Fibroblast of villous mesenchyme (primary cell): Measurements from ENCODE around the gene EEF1AKMT1. TPM values are rescaled to one million over a fixed set of nuclear protein-coding genes. Genes with fewer than 3 reads are reported as not detected.
"Not testable (repeated sequence)": the region's sequence is repeated elsewhere in the genome, so short reads cannot be mapped to it uniquely, and the experiment has no call there.

ENCODE experiments used
- DNase-seq: peaks from one replicate; pipeline ENCODE4 v3.0.0-alpha.2; 2010; ENCODE audit warnings: low read depth
- H3K4me3 ChIP-seq: 2 replicates; pipeline ENCODE4 v1.5.1; 2011; ENCODE audit warnings: low read depth, mild to moderate bottlenecking, low read length
- total RNA-seq: library from RNA; depleted of rRNA; stranded (reverse); fragments of >200 nt; gene quantifications from 2 replicates; pipeline ENCODE4 v1.2.3, GENCODE V29; 2012
- TF ChIP-seq, protein P1 (sequence below): IDR thresholded peaks from 2 replicates; pipeline ENCODE4 v1.5.1; 2012; ENCODE audit warnings: low read depth, mild to moderate bottlenecking, low read length; ENCODE audit not compliant: insufficient read depth

The EEF1AKMT1 gene
- total RNA-seq, 1 donor: 16.4 TPM

DNA sequence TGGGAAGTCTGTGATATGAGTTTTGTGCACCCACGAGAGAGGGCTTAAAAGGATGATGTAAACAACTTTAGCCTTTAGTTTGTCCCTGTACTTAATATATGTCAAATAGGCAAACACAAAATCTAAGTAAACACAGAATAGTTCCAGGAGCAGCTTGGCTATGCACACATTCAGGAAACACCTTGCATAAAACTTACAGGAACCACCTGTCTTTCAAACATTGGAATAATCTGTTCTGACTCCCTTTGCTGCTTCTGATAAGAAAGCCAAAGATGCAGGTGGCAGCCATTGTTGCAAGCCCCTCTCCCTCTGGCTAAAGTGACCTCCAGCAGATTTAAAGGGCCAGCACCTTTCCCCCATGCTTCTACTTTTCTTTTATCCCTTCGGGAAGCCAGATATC lies 4.7 kb downstream of the EEF1AKMT1 start:
- H3K4me3 ChIP-seq: no peak overlapping the region
- DNase-seq: no peak
- TF ChIP-seq, protein P1, sequence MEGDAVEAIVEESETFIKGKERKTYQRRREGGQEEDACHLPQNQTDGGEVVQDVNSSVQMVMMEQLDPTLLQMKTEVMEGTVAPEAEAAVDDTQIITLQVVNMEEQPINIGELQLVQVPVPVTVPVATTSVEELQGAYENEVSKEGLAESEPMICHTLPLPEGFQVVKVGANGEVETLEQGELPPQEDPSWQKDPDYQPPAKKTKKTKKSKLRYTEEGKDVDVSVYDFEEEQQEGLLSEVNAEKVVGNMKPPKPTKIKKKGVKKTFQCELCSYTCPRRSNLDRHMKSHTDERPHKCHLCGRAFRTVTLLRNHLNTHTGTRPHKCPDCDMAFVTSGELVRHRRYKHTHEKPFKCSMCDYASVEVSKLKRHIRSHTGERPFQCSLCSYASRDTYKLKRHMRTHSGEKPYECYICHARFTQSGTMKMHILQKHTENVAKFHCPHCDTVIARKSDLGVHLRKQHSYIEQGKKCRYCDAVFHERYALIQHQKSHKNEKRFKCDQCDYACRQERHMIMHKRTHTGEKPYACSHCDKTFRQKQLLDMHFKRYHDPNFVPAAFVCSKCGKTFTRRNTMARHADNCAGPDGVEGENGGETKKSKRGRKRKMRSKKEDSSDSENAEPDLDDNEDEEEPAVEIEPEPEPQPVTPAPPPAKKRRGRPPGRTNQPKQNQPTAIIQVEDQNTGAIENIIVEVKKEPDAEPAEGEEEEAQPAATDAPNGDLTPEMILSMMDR: no peak

DNA sequence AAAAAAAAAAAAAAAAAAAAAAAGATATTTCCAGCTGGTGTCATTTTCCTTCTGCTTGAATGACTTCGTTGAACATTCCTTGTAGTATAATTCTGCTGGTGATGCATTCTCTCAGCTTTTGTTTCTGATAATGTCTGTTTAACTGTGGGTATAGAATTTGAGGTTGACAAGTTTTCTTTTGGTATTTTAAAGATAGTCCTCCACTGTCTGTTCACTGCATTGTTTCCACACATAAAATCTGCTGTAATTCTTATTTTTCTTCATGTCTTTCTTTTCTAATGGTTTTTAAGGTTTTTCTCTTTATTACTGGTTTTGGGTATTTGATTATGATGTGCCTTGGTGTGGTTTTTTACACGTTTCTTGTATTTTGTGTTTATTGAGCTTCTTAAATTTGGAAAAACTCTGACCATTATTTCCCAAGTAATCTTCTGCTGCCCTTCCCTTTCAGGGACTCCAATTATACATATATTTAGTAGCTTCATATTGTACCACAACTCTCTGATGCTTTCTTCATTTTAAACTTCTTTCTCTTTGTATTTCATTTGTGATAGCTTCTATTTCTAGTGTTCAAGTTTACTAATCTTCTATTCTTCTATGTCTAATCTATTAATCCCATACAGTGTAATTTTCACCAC lies 6.3 kb downstream of the EEF1AKMT1 start:
- DNase-seq: no peak
- TF ChIP-seq, protein P1: no peak
- no peak overlapping the region for H3K4me3 ChIP-seq

DNA sequence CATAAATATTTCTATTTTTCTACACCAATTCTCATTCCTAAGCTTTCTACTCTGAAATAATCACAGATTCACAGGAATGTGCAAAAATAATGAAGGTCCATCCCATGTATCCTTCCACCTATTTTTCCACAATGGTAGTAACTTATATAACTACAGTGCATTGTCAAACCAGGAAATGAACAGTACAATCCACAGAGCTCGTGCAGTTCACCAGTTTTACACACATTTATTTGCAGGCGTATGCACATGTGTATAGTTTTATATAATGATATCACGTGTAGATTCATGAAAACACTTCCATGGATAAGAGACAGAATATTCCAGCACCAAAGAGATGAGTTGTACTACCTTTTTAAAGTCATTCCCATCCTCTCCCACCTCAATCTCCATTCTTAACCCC lies 12.9 kb downstream of the EEF1AKMT1 start:
- no peak overlapping the region for H3K4me3 ChIP-seq
- no peak for DNase-seq
- TF ChIP-seq, protein P1: no peak

DNA sequence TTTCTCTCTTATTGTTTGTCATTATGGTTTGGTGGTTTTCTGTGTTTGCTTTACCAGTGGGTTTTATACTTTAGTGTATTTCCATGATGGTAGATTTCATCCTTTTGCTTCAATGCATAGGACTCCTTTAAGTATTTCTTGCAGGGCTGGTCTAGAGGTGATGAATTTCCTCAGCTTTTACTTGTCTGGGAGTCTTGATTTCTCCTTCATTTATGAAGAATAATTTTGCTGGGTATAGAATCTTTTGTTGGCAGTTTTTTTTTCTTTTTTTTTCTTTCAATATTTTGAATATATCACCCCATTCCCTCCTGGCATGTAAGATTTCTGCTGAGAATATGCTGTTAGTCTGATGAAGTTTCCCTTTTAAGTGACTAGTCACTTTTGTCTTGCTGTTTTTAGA lies 19.8 kb downstream of the EEF1AKMT1 start:
- H3K4me3 ChIP-seq: no peak overlapping the region
- DNase-seq: no peak
- TF ChIP-seq, protein P1: no peak

DNA sequence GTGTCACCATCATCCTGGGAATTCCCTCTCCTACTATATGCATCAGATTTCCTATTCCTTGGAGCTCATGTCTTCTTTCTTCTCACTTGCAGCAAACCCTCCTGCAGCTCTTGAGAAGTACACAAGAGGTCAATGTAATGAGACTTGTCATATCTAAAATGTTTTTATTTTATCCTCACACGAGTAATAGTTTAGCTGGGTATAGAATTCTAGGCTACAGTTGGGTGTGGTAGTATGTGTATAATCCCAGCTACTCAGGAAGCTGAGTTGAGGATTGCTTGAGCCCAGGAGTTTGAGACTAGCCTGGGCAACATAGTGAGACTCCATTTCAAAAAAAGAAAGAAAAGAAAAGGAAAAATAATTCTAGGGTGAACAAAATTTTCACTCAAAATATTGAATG lies 24.4 kb downstream of the EEF1AKMT1 start:
- TF ChIP-seq, protein P1: no peak
- no peak overlapping the region for H3K4me3 ChIP-seq
- DNase-seq: no peak

DNA sequence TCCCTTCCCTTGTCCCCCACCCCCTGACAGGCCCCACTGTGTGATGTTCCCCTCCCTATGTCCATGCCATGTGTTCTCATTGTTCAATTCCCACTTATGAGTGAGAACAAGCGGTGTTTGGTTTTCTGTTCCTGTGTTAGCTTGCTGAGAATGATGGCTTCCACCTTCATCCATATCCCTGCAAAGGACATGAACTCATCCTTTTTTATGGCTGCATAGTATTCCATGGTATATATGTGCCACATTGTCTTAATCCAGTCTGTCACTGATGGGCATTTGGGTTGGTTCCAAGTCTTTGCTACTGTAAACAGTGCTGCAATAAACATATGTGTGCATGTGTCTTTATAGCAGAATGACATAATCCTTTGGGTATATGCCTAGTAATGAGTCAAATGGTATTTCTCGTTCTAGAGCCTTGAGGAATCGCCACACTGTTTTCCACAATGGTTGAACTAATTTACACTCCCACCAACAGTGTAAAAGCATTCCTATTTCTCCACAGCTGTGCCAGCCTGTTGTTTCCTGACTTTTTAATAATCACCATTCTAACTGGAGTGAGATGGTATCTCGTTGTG lies 29.8 kb downstream of the EEF1AKMT1 start:
- DNase-seq, H3K4me3 ChIP-seq: not testable (repeated sequence)

DNA sequence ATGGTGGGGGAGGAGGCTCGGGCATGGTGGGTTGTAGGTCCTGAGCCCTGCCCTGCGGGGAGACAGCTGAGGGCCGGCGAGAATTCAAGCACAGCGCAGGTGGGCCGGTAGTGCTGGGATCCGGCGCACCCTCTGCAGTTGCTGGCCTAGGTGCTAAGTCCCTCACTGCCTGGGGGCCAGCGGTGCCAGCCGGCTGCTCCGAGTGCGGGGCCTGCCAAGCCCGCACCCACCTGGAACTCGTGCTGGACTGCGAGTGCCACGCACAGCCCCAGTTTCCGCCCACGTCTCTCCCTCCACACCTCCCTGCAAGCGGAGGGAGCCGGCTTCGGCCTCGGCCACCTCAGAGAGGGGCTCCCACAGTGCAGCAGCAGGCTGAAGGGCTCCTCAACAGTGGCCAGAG lies 33.7 kb downstream of the EEF1AKMT1 start:
- no peak overlapping the region for H3K4me3 ChIP-seq
- DNase-seq: no peak
- TF ChIP-seq, protein P1: no peak
